WTC11 (cell line): Measurements from ENCODE around the gene UGCG.

Experiments
- NR2C2 ChIP-seq: sonication (generic); formaldehyde crosslinking; IDR thresholded peaks from 2 replicates; pipeline ENCODE4 v1.8.0; 2022; ENCODE audit warnings: mild to moderate bottlenecking, missing genetic modification reagents
- TF ChIP-seq, protein P1 (sequence below): fragments of 200-600 bp; IDR thresholded peaks from 2 replicates; pipeline ENCODE4 v1.8.0; 2022; ENCODE audit warnings: antibody characterized with exemption
- TF ChIP-seq, protein P2 (sequence below): sonication (generic); formaldehyde crosslinking; IDR thresholded peaks from 2 replicates; pipeline ENCODE4 v1.8.1; 2023; ENCODE audit warnings: mild to moderate bottlenecking, missing genetic modification reagents, moderate library complexity

DNA sequence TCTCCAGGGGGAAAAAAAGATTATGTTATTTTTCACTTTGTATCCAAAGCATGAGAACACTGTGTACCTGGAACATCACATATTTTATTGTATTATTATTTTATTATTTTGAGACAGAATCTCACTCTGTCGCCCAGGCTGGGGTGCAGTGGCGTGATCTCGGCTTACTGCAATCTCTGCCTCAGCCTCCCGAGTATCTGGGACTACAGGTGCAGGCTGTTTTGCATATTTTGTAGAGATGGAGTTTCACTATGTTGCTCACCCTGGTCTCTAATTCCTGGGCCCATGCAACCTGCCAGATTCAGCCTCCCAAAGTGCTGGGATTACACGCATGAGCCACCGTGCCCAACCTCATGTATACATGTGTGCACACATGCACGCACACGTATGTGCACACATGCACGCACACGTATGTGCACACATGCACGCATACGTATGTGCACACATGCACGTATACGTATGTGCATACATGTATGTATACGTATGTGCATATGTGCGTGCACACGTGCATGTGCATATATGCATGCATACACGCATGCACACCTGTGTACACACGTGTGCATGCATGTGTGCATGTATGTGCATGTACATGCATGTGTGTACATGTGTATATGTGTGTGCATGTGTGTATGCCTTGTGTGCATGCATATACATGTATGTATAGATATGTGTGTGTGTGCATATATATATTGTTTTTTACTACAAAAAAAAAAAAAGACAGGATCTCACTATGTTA lies 9.5 kb upstream of the UGCG start:
- TF ChIP-seq, protein P1, sequence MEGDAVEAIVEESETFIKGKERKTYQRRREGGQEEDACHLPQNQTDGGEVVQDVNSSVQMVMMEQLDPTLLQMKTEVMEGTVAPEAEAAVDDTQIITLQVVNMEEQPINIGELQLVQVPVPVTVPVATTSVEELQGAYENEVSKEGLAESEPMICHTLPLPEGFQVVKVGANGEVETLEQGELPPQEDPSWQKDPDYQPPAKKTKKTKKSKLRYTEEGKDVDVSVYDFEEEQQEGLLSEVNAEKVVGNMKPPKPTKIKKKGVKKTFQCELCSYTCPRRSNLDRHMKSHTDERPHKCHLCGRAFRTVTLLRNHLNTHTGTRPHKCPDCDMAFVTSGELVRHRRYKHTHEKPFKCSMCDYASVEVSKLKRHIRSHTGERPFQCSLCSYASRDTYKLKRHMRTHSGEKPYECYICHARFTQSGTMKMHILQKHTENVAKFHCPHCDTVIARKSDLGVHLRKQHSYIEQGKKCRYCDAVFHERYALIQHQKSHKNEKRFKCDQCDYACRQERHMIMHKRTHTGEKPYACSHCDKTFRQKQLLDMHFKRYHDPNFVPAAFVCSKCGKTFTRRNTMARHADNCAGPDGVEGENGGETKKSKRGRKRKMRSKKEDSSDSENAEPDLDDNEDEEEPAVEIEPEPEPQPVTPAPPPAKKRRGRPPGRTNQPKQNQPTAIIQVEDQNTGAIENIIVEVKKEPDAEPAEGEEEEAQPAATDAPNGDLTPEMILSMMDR, result no peak
- TF ChIP-seq, protein P2, sequence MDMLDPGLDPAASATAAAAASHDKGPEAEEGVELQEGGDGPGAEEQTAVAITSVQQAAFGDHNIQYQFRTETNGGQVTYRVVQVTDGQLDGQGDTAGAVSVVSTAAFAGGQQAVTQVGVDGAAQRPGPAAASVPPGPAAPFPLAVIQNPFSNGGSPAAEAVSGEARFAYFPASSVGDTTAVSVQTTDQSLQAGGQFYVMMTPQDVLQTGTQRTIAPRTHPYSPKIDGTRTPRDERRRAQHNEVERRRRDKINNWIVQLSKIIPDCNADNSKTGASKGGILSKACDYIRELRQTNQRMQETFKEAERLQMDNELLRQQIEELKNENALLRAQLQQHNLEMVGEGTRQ (CRISPR knock-in tag), result no peak
- TF ChIP-seq NR2C2, result no peak
